ENCODE data around the gene NF1.

DNA sequence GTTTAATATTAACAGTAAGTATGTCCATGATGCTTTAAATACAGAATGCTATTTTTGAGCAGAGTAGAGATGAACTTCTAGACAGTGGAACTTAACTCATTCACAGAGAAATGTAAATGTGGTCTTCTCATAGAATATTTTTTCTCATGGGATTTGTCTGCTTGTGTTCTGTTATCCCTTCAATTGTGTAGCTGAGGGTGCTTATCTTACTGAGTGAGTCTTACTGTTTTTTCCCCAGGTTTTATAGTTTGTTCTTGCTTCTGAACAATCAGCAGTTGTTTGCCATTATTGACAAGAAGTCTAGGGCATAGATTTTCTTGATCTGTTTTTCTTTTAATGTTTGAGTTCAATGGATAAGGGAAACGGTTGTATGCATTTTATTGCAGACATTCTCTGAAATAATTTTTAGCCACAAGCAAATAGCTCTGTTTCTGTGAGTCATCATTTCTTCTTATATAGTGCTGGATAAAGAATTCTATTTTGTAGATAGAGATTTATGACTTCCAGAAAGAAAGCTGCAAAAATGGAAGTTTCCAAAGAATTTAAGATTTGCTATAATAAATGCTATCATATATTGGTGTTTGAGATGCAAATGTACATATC is 60.5 kb downstream of the NF1 start:
- no peak for TF ChIP-seq POLR2AphosphoS5 (IDR thresholded peaks at IDR 0.05; ENCODE audit: insufficient read depth in 1 of 2, low read depth in 1 of 2)
- TF ChIP-seq, protein P1, sequence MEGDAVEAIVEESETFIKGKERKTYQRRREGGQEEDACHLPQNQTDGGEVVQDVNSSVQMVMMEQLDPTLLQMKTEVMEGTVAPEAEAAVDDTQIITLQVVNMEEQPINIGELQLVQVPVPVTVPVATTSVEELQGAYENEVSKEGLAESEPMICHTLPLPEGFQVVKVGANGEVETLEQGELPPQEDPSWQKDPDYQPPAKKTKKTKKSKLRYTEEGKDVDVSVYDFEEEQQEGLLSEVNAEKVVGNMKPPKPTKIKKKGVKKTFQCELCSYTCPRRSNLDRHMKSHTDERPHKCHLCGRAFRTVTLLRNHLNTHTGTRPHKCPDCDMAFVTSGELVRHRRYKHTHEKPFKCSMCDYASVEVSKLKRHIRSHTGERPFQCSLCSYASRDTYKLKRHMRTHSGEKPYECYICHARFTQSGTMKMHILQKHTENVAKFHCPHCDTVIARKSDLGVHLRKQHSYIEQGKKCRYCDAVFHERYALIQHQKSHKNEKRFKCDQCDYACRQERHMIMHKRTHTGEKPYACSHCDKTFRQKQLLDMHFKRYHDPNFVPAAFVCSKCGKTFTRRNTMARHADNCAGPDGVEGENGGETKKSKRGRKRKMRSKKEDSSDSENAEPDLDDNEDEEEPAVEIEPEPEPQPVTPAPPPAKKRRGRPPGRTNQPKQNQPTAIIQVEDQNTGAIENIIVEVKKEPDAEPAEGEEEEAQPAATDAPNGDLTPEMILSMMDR (IDR thresholded peaks at IDR 0.05), result no peak
